Measurements from ENCODE around the gene PRICKLE2. TPM values are rescaled to one million over a fixed set of nuclear protein-coding genes. Genes with fewer than 3 reads are reported as not detected.

Gene PRICKLE2
- total and polyA plus RNA-seq, 4 donors, result 0.89 to 8.0 (median 3.2) TPM

GRCh38 chr3:64191822-64192221 is 33.4 kb downstream of the PRICKLE2 start:
- Histone ChIP-seq H3K4me3 (ENCODE audit: low read depth in 1 of 3, low read length in 3 of 3) (no peak overlapping the region), H3K4me1 (ENCODE audit: control insufficient read depth in 4 of 4, insufficient read depth in 4 of 4, low read length in 3 of 4) (peaks cover 0 to 3% (median 0%) of the 10 kb centered on the region in 4 donors), H3K27me3 (ENCODE audit: control insufficient read depth in 4 of 4, insufficient read depth in 4 of 4, low read length in 3 of 4) (no peaks in the 10 kb centered on the region), H3K9ac (ENCODE audit: low read depth in 1 of 2, low read length in 2 of 2) (no peak overlapping the region), H3K27ac (ENCODE audit: low read depth in 1 of 2, low read length in 2 of 2) (no peak overlapping the region), H3K36me3 (ENCODE audit: control insufficient read depth in 4 of 4, insufficient read depth in 3 of 4, low read depth in 1 of 4, low read length in 3 of 4) (no peaks in the 10 kb centered on the region), H3K9me3 (ENCODE audit: control insufficient read depth in 4 of 4, low read length in 3 of 4) (no peaks in the 10 kb centered on the region)
- TF ChIP-seq MAX (IDR thresholded peaks at IDR 0.05), result no peak
- no peak for TF ChIP-seq RAD21 (IDR thresholded peaks at IDR 0.05)
- TF ChIP-seq HNF4A (conservative IDR thresholded peaks at IDR 0.05), result no peak
- no peak for TF ChIP-seq NR2F2 (IDR thresholded peaks at IDR 0.05)
- TF ChIP-seq SP1 (IDR thresholded peaks at IDR 0.05), result no peak
- no peak for TF ChIP-seq REST (IDR thresholded peaks at IDR 0.05)
- no peak for TF ChIP-seq YY1 (IDR thresholded peaks at IDR 0.05)
- no peak for TF ChIP-seq CTCF (IDR thresholded peaks at IDR 0.05; ENCODE audit: low read depth, low read length, missing input control)
- TF ChIP-seq EGR1 (IDR thresholded peaks at IDR 0.05; ENCODE audit: low read depth in 2 of 2), result no peak
- no peak for TF ChIP-seq ZBTB33 (IDR thresholded peaks at IDR 0.05)
- TF ChIP-seq RXRA (IDR thresholded peaks at IDR 0.05), result no peak
- no peak for TF ChIP-seq TAF1 (conservative IDR thresholded peaks at IDR 0.05)
- TF ChIP-seq JUND (IDR thresholded peaks at IDR 0.05), result no peak
- no peak for TF ChIP-seq FOXA1 (IDR thresholded peaks at IDR 0.05)
- no peak for TF ChIP-seq ATF3 (IDR thresholded peaks at IDR 0.05)
- TF ChIP-seq HNF4G (IDR thresholded peaks at IDR 0.05), result no peak
- TF ChIP-seq GABPA (IDR thresholded peaks at IDR 0.05 in 1 of 2, conservative IDR thresholded peaks at IDR 0.05 in 1 of 2), result no peak
- 72% methylated on average over 6 of the region's 6 CpGs for WGBS
- DNase-seq (ENCODE audit: low spot score), result no peak

Measured in liver (tissue), 9 donors.